ENCODE measurements around the gene NDUFA1. TPM values are rescaled to one million over a fixed set of nuclear protein-coding genes. Genes with fewer than 3 reads are reported as not detected.
A peak's percentile ranks its signal among the peaks of the same experiment; 100 is the strongest.

NDUFA1 gene
- total and polyA plus RNA-seq, 2 of the 13 experiments (the other 11 are each of a cell fraction or from before 2014, with no cell fraction given) = 150 to 167 TPM

- TF ChIP-seq ATM (IDR thresholded peaks at IDR 0.05; ENCODE audit: borderline replicate concordance) = no peak
- no peak for TF ChIP-seq RARA (CRISPR knock-in tag; IDR thresholded peaks at IDR 0.05)
- TF ChIP-seq PHB2 (IDR thresholded peaks at IDR 0.05; ENCODE audit: partially characterized antibody) = no peak
- TF ChIP-seq POGZ (CRISPR knock-in tag; IDR thresholded peaks at IDR 0.05) = peak; percentile 31; the same call in 1 of the 2 replicates
- TF ChIP-seq HNF1B (CRISPR knock-in tag; IDR thresholded peaks at IDR 0.05) = no peak
- no peak for TF ChIP-seq SRSF4 (IDR thresholded peaks at IDR 0.05; ENCODE audit: low read depth, low read length, poor library complexity, severe bottlenecking)
- TF ChIP-seq ZNF260 (CRISPR knock-in tag; IDR thresholded peaks at IDR 0.05; ENCODE audit: borderline replicate concordance, low read depth) = no peak
- peak; percentile 19; the same call in 1 of the 2 replicates for TF ChIP-seq TBX3 (IDR thresholded peaks at IDR 0.05; ENCODE audit: borderline replicate concordance)
- no peak for TF ChIP-seq ZNF441 (CRISPR knock-in tag; IDR thresholded peaks at IDR 0.05; ENCODE audit: borderline replicate concordance)
- TF ChIP-seq ZKSCAN5 (CRISPR knock-in tag; IDR thresholded peaks at IDR 0.05) = no peak
- no peak for TF ChIP-seq ZNF558 (CRISPR knock-in tag; IDR thresholded peaks at IDR 0.05; ENCODE audit: borderline replicate concordance)
- TF ChIP-seq POLR2G (IDR thresholded peaks at IDR 0.05; ENCODE audit: low read depth, low read length) = peak; percentile 58
- peak; percentile 95 for TF ChIP-seq NFYC (CRISPR knock-in tag; IDR thresholded peaks at IDR 0.05)
- peak; percentile 54 for TF ChIP-seq CREB1 (IDR thresholded peaks at IDR 0.05)
- TF ChIP-seq CREB1 (CRISPR knock-in tag; IDR thresholded peaks at IDR 0.05) = peak; percentile 78
- TF ChIP-seq RNF219 (CRISPR knock-in tag; IDR thresholded peaks at IDR 0.05) = no peak
- TF ChIP-seq SNAPC2 (CRISPR knock-in tag; IDR thresholded peaks at IDR 0.05) = no peak
- peak; percentile 62; the same call in 1 of the 2 replicates for TF ChIP-seq ATF1 (CRISPR knock-in tag; IDR thresholded peaks at IDR 0.05)
- TF ChIP-seq RFX5 (IDR thresholded peaks at IDR 0.05; ENCODE audit: low read depth, low read length) = peak; percentile 68; the same call in 1 of the 2 replicates
- no peak for TF ChIP-seq XRCC5 (optimal IDR thresholded peaks at IDR 0.05; ENCODE audit: low read length)
- TF ChIP-seq MED13 (CRISPR knock-in tag; IDR thresholded peaks at IDR 0.05) = no peak
- TF ChIP-seq ATF2 (CRISPR knock-in tag; IDR thresholded peaks at IDR 0.05) = 0 out of 2 replicates have a peak, but pooled peaks have one; percentile 9
These were observed 14.2 kb downstream of the NDUFA1 start (continued) for GRCh38 chrX:119885554-119886428.

Data from HepG2 (cell line).